CD4-positive, alpha-beta T cell treated with Interleukin-4 for 1 hour (primary cell): ENCODE data around the gene RGS14.
A peak's percentile ranks its signal among the peaks of the same experiment; 100 is the strongest.

ENCODE experiments used
- DNase-seq, 2 donors: peaks; one replicate each; pipeline ENCODE4 v3.0.0-alpha.2; 2020 to 2022

RGS14 gene

DNA sequence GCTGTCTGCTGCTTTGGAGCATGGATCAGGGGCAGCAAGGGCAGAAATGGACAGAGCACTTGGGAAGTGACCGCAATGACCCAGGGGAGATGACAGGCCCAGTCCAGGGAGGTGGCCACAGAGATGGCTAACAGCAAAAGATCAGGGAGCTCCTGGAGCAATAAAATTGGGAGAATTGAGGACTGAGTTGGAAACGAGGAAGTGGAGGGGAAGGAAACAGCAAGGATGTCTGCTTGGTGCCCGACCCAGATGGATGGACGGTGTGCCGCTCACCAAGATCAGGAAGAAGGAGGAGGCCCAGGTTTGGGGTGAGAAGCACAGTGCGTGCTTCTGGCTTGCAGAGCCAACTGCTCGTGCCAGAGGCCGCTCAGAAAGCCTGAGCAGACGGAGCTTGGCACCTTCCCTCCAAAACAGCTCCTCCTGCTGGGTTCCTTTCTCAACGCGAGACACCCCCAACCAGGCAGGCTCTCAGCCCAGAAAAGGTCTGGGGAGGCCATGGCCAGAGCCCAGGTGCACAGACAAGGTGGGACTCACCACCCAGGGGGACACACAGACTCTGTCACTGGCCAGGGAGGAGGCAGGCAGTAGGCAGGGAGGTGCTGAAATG lies 24.8 kb downstream of the RGS14 start:
- peak; percentile 22 to 29 for DNase-seq

DNA sequence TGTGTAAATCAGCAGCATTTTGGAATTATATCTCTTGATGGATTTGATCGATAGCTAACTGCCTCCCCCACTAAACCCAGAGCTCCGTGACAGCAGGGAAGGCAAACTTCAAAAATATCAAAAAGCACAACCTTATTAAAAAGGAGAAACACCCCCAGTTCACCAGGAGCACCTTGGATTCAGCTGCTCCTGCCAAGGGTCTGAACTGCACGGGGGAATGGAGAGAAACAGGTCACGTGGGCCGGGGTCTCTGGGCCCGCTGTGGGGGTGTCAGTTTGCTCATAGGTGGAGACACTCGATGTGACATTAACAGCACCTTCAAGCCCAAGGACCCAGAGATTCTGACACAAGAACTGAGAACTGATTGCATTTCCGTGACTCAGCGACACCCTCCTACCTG lies 25.5 kb downstream of the RGS14 start:
- DNase-seq = no peak

DNA sequence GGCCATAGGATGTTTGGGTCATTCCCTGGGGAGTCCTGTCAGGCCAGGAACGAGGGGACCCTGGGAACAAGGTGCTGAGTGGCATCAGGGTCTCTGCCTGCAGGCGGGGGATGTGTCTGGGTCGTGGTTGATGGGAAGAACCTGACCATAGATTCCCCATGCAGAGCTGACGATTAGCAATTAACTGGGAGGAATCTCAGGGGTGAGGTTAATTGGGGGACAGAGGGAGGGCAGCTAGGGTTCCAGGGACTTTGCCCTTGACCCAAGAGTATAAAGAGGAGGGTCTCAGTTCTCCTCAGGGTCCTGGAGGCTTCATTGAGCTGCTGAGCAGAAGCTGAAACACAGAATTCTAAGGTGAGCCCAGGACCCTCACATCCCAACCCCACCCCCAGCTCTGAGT lies 26.4 kb downstream of the RGS14 start, which contains the start of gene SLC34A1:
Gene SLC34A1 (plus strand): TSS at position 301 of the 400 bp plus-strand sequence. CDS start 1,308 bp downstream, outside the sequence.
- DNase-seq = no peak

DNA sequence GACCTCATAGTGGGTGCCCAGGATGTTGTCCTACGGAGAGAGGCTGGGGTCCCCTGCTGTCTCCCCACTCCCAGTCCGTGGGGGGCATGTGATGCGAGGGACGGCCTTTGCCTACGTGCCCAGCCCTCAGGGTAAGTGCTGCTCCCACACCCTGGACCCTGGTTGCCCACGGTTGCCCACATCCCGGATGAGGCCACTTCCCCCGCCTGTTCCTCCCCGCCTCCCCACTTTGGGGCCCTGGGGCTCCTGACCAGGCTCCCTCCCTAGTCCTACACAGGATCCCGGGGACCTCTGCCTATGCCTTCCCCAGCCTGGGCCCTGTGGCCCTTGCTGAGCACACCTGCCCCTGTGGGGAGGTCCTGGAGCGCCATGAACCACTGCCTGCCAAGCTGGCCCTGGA lies 28.0 kb downstream of the RGS14 start:
- DNase-seq = no peak

DNA sequence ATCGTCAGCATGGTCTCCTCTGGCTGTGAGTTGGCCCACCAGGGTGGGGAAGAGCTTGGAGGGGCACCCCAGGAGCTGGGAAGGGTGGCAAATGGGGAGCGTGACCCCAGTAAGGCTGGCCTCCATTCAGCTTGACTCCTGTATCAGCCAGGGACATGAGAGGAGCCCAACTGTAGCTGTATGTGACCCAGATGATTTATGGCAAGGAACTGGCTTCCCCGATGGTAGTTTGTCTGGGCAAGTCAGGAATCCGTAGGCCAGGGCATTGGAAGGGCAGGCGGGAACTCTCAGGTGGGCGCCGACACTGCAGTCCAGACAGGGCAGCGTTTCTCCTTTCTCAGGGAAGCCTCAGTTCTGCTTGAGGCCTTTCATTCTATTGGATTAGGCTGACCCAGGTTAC lies 28.8 kb downstream of the RGS14 start:
- no peak for DNase-seq

DNA sequence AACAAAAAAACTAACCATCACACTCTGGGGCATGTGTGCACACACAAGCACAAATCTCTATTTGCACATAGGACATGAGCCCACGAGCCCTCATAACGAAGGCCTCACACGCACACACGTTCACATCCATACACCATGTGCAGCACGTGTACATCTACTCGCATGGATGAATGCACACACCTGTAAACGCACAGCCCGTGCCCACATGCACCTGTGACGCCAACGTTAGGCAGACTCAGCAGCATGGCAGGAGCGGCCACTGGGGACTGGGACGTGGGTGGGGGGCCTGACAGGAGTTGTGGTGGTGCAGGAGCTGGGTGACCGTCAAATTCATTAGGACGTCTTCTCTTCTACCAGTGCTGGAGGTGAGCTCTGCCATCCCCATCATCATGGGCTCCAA lies 29.7 kb downstream of the RGS14 start:
- DNase-seq = no peak

DNA sequence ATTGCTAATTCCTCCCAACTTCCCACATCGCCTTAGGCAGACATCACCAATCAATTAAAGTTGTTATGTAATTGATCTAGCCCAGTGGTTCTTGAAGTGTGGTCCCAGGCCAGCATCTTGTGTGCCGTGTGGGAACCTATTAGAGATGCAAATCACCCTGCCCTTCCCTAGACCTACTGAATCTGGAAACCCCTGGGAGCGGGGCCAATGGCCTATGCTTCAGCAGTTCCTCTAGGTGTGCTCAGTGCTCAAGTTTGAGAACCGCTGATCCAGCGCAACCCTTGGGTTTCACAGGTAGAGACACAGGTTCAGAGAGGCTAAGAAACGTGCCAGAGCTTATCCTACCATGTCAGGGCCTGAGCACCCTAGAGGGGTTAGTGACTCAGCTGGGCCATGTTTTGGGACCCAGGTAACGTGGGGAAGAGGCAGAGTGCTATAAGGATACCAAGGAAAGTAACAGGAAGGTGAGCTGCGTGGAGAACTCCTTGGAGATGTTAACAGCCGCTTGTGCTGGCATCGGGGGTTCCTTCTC lies 30.9 kb downstream of the RGS14 start:
- DNase-seq = no peak

DNA sequence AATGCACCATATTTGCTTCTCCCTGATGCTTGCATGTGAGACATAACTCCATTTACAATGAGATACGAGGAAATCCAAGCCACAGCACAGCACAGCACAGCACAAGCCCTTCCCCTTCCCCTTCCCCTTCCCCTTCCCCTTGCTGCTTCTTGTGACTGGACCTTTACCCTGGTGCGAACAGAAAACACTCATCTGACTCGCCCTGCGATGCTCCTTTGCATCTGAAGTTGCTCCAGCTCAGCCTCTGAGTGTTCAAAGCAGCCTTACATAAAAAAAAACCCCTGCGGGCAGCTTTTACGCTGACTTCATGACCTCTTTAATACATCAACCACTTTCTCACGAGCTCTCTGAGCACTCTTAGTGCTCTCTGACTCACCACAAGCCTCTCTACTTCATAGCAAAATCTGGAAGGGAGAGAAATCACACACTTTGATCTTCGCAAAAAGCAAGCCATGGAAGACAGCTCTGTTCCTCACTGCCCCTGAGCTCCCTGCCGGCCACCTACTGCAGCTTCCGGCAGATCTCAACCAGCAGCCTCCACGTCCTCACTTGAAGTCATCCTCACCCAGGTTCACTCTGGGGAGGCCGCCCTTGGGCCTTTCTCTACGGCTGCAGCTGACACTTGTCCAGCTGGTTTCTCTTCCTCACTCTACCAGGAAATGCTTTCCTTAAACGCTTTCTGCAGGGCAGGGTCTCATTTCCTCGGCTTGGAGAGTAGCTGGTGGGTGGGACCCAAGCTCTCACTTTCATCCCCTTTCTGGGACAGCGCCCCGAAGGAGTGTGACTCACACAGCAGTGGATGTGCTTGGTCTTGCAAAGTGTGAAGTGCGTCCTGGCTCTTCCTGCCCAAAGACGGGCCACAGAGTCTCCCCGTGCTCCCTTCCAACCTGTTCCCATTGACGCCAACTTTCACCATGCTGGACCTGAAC lies 31.8 kb downstream of the RGS14 start:
- peak; percentile 60 to 75 for DNase-seq

DNA sequence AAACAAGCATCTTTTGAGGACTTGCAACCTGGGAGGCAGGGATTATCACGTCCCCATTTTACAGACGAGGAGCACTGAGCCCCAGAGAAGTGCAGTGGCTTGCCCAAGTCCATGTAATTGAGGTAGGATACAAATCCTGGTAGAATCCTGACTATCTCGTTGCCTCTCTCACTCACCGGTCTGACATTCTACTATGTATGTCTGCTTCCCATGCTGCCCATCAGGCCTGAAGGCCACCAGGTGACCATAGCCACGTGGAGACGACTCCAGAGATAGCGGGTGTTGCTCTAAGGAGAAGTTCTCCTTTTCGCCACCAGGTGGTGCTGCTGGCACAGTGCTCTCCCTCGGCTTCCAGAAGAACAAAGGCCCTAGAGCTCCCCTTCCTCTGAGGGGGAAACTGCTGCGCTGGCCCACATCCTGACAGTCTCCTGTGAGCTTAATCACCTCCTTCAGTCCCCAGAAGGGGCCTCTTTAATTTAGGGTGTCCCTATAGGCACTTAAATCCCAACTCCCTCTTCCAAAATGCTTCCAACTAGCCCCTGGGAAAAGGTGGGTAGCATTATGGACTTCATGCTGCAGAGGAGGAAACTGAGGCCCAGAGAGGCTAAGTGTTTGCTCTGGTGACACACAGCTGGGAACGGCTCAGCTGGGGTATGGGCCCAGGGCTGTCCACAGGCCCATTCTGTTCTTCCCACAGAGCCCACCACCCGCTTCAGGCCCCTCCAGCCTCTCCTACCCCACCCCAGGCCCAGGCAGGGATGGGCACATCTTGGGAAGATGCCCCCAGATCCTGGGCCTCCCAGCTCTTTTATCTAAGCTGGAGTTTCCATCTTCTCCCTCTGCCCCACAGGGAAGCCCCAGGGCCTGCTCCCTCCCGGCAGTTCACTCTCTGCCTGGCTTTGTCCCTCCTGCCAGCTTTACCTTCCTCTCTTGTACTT lies 32.9 kb downstream of the RGS14 start:
- peak; percentile 90 for DNase-seq

DNA sequence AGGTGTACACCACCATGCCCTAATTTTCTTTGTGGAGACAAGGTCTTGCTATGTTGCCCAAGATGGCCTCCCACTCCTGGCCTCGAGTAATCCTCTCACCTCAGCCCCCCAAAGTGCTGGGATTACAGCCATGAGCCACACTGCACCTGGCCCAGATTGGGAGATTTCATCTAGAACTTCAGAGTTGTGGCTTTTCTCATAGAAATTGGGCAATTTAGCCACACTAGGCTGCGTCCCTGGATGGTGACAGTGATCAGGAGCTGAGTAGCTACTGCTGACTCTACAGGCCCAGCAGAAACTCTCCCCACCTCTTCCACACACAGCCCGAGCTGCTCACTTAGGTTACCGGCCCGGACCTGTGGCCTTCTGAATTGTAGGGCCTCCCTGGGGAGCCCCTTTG lies 35.0 kb downstream of the RGS14 start:
- no peak for DNase-seq

DNA sequence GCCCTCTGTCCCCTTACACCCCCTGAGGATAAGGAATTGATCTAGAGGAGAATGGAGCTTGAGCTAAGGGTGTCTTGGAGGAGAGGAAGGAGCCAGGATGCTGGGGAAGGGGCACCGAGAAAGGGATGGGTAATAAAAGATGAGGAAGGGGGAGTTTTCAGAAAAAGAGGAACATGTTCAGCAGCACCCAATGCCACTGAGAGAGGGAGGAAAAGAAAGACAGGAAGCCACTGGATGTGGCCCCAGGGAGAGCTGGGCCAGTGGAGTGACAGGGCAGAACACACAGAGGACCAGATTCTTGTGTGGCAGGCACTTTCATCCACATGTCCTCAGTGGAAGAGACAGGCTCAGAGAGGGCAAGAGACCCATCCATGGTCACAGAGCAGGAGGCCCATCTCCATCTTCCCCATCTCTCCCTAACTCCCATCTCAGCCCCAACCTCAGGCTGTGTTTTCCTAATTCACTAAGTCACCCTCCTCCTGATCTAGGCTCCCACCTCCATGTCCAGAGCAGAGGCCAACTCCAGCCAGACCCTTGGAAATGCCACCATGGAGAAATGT lies 35.6 kb downstream of the RGS14 start:
- no peak for DNase-seq

DNA sequence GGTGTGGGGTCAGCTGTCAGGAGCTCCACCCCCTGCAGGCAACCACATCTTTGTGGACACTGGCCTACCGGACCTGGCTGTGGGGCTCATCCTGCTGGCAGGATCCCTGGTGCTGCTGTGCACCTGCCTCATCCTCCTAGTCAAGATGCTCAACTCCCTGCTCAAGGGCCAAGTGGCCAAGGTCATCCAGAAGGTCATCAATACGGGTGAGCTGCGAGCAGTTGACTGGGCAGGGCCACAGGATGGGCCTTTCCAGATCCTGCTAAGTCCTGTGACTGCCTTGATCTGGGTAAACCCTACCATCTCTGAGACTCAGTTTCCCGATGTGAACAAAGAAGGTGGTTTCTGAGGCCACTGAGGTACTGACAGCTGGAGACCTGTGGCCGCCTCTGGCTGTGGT lies 36.3 kb downstream of the RGS14 start:
- DNase-seq = no peak

DNA sequence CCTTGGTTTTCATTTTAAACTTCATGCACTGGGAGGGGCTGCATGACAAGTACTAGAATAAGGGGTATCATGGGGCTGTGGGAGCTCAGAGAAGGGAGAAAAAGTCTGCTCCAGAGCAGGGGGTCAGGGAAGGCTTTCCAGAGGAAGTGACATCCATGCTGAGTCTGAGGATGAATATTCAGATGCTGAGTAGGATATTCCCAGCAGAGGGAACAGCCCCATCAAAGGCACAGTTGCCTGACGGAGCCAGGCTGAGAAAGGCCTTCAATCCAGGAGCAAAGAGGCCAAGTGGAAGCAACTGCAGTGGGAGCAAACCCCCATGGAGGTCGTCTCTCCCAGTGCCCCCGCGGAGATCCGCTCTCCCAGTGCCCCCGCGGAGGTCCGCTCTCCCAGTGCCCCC lies 38.4 kb downstream of the RGS14 start:
- DNase-seq = no peak

DNA sequence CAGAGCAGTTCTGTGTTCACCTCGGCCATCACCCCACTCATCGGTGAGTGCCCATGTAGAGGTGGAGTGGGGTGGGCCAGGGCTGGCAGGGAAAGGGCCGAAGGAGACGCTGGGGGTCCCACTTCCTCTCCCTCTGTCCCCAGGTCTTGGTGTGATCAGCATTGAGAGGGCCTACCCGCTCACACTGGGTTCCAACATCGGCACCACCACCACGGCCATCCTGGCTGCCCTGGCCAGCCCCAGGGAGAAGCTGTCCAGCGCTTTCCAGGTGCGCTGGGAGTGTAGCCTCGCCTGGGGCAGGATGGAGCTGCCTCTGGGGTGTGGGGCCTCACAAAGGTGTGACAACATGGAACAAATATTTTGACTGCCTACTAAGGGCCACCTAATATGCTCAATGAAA lies 39.1 kb downstream of the RGS14 start:
- DNase-seq = no peak

DNA sequence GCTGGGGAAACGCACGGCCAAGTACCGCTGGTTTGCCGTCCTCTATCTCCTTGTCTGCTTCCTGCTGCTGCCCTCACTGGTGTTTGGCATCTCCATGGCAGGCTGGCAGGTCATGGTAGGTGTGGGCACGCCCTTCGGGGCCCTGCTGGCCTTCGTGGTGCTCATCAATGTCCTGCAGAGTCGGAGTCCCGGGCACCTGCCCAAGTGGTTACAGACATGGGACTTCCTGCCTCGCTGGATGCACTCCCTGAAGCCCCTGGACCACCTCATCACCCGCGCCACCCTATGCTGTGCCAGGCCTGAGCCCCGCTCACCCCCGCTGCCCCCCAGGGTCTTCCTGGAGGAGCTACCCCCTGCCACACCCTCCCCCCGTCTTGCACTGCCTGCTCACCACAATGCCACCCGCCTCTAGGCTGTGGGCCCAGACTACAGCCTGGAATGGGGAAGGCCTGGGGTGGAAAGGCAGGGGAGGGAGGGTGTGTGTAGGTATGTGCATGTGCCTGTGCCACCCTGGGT lies 40.2 kb downstream of the RGS14 start:
- DNase-seq = no peak

DNA sequence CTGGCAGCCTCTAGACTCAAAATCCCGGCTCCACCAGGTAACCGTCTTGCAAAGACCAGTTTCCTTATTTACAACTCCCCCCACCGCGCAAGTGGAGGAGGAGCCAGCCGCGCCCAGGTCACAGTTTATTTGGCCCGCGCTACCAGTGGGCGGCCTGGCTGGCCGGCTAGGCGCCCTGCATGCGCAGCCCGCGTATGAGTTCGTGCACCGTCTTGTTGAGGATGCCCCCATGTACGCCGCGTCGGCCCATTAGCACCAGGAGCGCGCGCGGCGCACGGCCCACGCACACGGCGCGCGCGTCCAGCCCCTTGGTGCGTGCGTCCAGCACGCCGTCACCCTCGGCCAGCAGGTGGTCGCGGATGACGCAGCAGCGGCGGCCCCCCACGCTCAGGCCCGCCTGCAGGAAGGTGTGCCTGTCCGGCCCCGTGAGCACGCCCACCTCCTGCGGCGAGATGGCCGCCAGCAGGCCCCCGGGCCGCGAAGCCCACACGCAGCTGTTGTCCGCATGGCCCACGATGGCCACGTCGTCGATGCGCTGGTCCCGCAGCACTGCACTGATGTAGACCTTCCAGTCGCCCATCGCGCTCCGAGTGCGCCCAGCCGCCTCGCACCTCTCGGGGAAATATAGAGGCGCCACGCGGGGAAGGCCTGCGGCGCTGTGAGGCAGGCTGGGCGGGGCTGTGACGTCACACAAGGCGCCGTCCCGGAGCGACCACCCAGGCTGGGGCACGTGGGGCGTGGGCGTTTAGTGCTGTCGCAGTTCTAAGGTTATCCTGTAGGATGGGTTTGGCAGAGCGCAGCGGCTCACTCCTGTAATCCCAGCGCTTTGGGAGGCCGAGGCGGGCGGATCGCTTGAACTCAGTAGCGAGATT lies 42.5 kb downstream of the RGS14 start, which contains the start of gene PFN3:
Gene PFN3 (minus strand): TSS at position 665 of the 872 bp plus-strand sequence. CDS start 85 bp downstream, at position 580.
- DNase-seq = no peak

DNA sequence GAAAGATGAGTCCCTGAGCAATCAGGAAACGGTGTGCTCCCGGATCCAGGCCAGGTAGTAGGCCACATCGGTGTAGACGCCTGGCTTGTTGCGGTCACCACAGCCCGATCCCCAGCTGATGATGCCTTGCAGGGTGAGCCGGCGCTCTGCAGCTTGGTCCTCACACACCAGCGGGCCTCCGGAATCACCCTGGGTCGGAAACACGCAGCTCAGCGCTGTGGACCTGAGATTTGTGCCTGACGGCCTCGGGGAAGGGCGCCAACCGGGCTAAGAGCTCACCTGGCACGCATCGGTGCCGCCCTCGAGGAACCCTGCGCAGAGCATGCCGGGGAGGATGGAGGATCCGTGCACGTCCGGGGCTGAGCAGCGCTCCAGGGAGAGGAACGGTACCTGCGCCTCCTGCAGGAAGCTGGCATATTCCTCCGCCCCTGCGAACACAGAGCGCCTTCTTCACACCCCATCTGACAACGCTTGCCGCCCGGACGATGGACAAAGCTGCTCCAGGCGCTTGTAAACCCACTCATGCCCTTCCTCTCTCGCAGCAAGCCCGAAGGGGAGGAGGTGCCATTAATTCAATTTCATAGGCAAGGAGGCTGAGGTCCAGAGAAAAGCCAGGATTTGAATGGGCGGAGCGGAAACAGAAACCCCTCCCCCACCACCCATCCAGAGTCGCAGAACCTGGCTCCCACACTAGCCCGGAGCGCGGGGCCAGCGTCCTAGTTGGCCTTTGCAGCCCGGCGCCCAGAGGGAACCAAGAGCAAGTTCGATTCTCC lies 44.7 kb downstream of the RGS14 start:
- peak; percentile 68 to 74 for DNase-seq

DNA sequence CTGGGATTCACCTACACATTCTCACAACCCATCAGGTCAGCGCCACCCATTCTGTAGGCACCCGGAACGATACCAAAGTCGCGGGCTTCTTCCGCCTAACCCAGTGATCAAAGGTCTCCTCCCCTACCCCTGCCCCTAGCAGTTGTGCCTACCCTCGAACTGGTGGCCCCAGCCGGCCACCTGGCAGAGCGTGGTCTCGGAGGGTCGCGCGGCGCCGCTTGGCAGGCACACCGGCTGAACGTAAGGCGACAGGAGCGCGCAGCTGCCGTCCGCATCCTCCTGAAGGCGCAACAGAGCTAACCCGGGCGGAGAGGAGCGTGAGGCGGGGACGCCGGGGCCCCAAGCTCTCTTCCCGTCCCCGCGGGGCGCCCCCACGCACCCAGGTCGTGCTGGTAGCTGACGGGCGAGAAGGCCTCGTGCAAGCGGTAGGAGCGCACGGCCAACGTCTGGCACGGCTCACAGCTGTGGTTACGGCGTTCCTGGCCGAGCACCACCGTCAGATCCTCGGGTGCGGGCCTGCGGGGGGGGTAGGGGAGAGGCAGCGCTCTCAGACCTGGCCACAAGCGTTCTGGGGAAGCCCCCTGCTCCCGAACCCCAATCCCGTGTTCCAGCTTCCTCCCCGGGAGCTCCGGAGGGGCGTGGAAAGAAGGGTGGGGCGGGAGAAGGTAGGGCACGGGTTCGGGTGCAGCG lies 45.5 kb downstream of the RGS14 start:
- peak; percentile 59 to 64 for DNase-seq

DNA sequence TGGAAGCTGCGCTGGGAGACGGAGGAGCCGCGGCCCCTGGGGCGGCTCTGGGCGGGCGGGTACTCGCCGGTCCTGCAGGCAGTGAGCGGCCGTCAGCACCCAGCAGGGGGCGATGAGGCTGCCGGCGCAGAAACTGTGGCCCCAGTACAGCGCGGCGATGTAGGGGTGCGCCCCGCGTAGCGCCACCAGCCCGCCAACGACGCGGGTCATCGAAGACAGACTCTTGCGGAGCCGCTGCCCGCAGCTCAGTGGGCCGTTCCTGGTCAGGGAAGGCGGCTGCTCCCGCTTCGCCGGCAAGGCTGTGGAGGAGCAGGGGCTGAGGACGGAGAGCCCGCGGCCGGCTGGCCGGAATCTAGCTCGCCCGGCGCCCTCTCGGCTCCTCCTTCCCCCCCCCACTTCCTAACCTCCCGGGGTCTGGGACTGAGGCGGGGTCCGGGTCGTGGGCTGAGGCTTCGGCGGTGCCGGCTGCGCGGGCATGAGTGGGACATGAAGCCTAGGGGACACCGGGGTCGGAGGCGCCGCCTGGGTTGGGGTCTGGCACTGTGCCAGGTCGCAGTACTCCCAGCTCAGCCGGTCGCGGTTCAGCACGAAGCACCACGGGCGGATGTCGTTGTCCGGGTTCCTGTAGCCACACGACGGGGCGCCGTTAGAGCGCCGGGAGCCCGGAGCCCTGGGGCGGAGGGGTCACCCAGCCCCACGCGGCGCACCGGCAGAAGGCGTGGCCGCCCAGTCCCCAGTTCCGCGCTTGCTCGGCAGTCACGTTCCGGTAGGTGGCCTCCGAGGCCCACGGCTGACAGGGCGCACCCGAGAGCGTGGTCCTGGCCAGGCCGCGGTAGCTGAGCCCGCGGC lies 46.3 kb downstream of the RGS14 start:
- peak; percentile 90 to 91 for DNase-seq
